ENCODE results near the gene SH3RF2.

- TF ChIP-seq CTCF (IDR thresholded peaks at IDR 0.05) (no peak), POLR2AphosphoS5 (IDR thresholded peaks at IDR 0.05) (no peak)
Measured at GRCh38 chr5:146112476-146112875, 176.1 kb downstream of the SH3RF2 start.

Measured in upper lobe of left lung (tissue), 4 donors.